ENCODE measurements around the gene HOXD10.

Gene HOXD10

DNA sequence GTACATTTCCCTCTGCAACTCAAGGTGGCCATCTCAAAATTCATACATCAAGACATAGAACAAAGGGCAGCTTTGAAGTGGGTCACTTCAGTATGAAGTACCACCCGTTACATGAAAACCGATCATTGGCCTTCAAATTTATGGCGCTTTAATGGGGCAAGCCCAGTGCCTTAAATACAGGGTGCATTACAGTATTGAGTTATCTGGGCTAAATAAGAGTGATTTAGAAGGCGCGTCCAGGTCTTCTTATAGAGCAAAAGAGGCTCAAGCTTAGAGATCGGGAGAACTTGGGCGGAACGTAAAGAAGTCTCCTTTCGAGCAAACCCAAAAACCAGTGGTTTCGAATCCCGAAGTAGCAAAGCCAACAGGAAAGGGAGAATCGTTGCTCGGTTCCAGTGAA is 47.6 kb downstream of the HOXD10 start:
- TF ChIP-seq EZH2 (optimal IDR thresholded peaks at IDR 0.05; ENCODE audit: low read depth, low read length) (no peak), EZH2phosphoT487 (IDR thresholded peaks at IDR 0.05; ENCODE audit: low read length) (no peak)
- TF ChIP-seq, protein P1, sequence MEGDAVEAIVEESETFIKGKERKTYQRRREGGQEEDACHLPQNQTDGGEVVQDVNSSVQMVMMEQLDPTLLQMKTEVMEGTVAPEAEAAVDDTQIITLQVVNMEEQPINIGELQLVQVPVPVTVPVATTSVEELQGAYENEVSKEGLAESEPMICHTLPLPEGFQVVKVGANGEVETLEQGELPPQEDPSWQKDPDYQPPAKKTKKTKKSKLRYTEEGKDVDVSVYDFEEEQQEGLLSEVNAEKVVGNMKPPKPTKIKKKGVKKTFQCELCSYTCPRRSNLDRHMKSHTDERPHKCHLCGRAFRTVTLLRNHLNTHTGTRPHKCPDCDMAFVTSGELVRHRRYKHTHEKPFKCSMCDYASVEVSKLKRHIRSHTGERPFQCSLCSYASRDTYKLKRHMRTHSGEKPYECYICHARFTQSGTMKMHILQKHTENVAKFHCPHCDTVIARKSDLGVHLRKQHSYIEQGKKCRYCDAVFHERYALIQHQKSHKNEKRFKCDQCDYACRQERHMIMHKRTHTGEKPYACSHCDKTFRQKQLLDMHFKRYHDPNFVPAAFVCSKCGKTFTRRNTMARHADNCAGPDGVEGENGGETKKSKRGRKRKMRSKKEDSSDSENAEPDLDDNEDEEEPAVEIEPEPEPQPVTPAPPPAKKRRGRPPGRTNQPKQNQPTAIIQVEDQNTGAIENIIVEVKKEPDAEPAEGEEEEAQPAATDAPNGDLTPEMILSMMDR (IDR thresholded peaks at IDR 0.05; ENCODE audit: low read length) = no peak
- H3K79me2 ChIP-seq (ENCODE audit: low read length) = no peaks in the 10 kb centered on the region
- H3K9me3 ChIP-seq (replicated peaks; ENCODE audit: insufficient read depth, low read length) = no peaks in the 10 kb centered on the region
- H3K36me3 ChIP-seq (replicated peaks; ENCODE audit: insufficient read depth, low read length) = no peaks in the 10 kb centered on the region
- no peak overlapping the region for H3K4me3 ChIP-seq (ENCODE audit: low read length)
- H3K4me2 ChIP-seq (ENCODE audit: low read depth, low read length) = no peak overlapping the region
- H3K9ac ChIP-seq (ENCODE audit: low read length) = no peak overlapping the region
- no peak overlapping the region for H2AFZ ChIP-seq (ENCODE audit: low read length)
- no peak for DNase-seq
- H3K9me2 ChIP-seq (replicated peaks; ENCODE audit: insufficient read depth, low read length) = no peaks in the 10 kb centered on the region
- no peaks in the 10 kb centered on the region for H3K4me1 ChIP-seq (ENCODE audit: low read length)
- H3K27me3 ChIP-seq (replicated peaks; ENCODE audit: insufficient read depth, low read length) = peaks cover 8% of the 10 kb centered on the region; the same call in 1 of the 2 replicates
- H4K20me1 ChIP-seq (ENCODE audit: insufficient read depth, low read length) = no peaks in the 10 kb centered on the region
- no peaks in the 10 kb centered on the region for H3F3A ChIP-seq (ENCODE audit: insufficient read depth, low read length)
- no peak overlapping the region for H3K27ac ChIP-seq (ENCODE audit: low read length)

DNA sequence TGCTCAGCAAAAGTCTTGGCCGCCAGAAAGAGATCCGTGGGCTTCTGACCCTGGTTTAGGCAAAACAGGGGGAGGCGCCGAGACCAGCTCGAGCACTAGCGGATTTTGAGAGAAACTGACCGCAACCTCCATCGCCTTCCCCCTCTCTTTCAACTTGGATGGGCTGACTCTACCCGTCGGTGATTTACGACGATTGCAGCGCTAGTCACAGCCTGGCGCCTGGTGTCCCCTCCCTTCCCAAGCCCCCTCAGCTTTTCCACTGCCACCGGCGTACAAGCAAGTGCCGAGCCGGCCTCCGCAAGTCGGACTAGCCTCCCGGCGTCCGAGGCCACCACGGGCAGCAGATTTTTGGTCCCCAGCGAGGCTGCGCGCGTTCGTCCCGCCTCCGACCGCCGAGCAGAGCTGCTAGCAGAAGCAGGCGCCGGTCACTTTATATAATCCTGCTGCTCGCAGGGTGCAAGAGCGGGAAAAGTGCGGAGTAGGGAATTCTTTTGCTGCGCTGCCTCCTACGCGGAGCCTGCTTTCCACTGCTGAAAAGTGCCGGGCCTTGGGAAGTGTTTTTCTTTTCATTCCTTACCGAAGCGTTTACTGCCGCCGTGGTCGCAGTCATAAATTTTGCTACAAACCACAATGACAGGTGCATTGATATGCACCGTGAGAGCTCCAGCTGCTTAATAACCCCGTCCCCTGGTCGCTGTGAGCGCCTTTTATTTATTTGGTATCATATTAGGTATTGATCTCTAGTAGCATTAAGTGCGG is 48.2 kb downstream of the HOXD10 start:
- Histone ChIP-seq H3K9me3 (replicated peaks; ENCODE audit: insufficient read depth, low read length) (no peaks in the 10 kb centered on the region), H3K36me3 (replicated peaks; ENCODE audit: insufficient read depth, low read length) (no peaks in the 10 kb centered on the region), H3K4me3 (ENCODE audit: low read length) (no peak overlapping the region), H3K9me2 (replicated peaks; ENCODE audit: insufficient read depth, low read length) (no peaks in the 10 kb centered on the region), H3F3A (ENCODE audit: insufficient read depth, low read length) (no peaks in the 10 kb centered on the region), H3K9ac (ENCODE audit: low read length) (no peak overlapping the region), H3K27me3 (replicated peaks; ENCODE audit: insufficient read depth, low read length) (peaks cover 8% of the 10 kb centered on the region; the same call in 1 of the 2 replicates), H3K4me2 (ENCODE audit: low read depth, low read length) (no peak overlapping the region), H4K20me1 (ENCODE audit: insufficient read depth, low read length) (no peaks in the 10 kb centered on the region), H3K27ac (ENCODE audit: low read length) (no peak overlapping the region), H3K4me1 (ENCODE audit: low read length) (no peaks in the 10 kb centered on the region), H3K79me2 (ENCODE audit: low read length) (no peaks in the 10 kb centered on the region), H2AFZ (ENCODE audit: low read length) (no peak overlapping the region)
- TF ChIP-seq EZH2phosphoT487 (IDR thresholded peaks at IDR 0.05; ENCODE audit: low read length) (no peak), EZH2 (optimal IDR thresholded peaks at IDR 0.05; ENCODE audit: low read depth, low read length) (no peak)
- TF ChIP-seq, protein P1 (IDR thresholded peaks at IDR 0.05; ENCODE audit: low read length) = no peak
- DNase-seq = no peak

DNA sequence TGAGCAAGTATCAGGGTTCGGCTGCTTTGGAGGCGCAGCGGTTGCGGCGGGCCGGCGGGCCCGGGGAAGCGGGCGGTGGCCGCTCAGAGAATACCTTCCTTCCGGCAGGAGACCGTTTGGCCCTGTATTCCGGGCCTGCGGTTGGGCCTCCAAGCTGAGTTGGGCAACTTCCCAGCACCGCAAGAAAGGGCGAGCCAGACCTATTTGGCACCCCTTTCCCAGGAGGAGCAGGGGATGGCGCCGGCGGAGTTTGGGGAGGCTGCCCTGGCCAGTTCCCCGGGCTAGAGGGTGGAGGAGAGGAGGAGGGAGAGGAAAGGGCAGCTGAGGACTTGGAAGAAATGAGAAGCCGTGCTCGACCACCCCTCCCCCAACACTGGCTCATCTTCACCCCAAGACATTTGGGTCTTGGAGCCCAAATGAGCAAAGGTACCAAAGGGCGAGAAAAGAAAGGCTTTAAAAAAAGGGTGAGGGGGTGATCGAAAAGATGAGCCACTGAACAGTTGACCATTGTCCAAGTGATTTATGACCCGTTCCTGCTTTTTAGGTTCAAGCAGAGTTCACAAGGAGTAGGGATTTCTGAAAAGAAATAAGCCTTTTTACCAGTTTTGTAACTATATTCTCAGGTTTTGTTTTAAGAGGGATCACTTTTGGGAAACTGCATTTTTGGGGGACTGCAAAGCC is 48.9 kb downstream of the HOXD10 start:
- no peaks in the 10 kb centered on the region for H3K9me3 ChIP-seq (replicated peaks; ENCODE audit: insufficient read depth, low read length)
- no peaks in the 10 kb centered on the region for H4K20me1 ChIP-seq (ENCODE audit: insufficient read depth, low read length)
- H3K79me2 ChIP-seq (ENCODE audit: low read length) = no peaks in the 10 kb centered on the region
- no peaks in the 10 kb centered on the region for H3K36me3 ChIP-seq (replicated peaks; ENCODE audit: insufficient read depth, low read length)
- no peak overlapping the region for H3K4me3 ChIP-seq (ENCODE audit: low read length)
- TF ChIP-seq, protein P1 (IDR thresholded peaks at IDR 0.05; ENCODE audit: low read length) = no peak
- TF ChIP-seq EZH2phosphoT487 (IDR thresholded peaks at IDR 0.05; ENCODE audit: low read length) (no peak), EZH2 (optimal IDR thresholded peaks at IDR 0.05; ENCODE audit: low read depth, low read length) (no peak)
- no peak for DNase-seq
- no peak overlapping the region for H3K27ac ChIP-seq (ENCODE audit: low read length)
- no peaks in the 10 kb centered on the region for H3K9me2 ChIP-seq (replicated peaks; ENCODE audit: insufficient read depth, low read length)
- H2AFZ ChIP-seq (ENCODE audit: low read length) = no peak overlapping the region
- peaks cover 8% of the 10 kb centered on the region; the same call in 1 of the 2 replicates for H3K27me3 ChIP-seq (replicated peaks; ENCODE audit: insufficient read depth, low read length)
- no peak overlapping the region for H3K4me2 ChIP-seq (ENCODE audit: low read depth, low read length)
- no peaks in the 10 kb centered on the region for H3F3A ChIP-seq (ENCODE audit: insufficient read depth, low read length)
- no peak overlapping the region for H3K9ac ChIP-seq (ENCODE audit: low read length)
- no peaks in the 10 kb centered on the region for H3K4me1 ChIP-seq (ENCODE audit: low read length)
